ENCODE measurements around the gene CSMD2. TPM values are rescaled to one million over a fixed set of nuclear protein-coding genes. Genes with fewer than 3 reads are reported as not detected.

CSMD2 gene
- total RNA-seq, 4 donors from 2014 or later = 0.16 to 1.00 (median 0.27) TPM; not detected in 1

- WGBS, 2 donors (ENCODE audit: low coverage in 1 of 2) = 41% methylated on average over 2 of the region's 2 CpGs; no CpG with 5 or more reads in 1 of the 2 donors
- H3K4me1 ChIP-seq = no peaks in the 10 kb centered on the region
- no peaks in the 10 kb centered on the region for H3K27me3 ChIP-seq
- intact Hi-C loops (cut with DNase I; ENCODE audit: low total_unique reads) (no loop called here), in situ Hi-C loops (cut with MboI; ENCODE audit: low pct_ligation_motif_present in 1 of 4, low pct_unique_long_range_greater_than_20kb in 1 of 4, low sequenced_read_pairs in 3 of 4) (no loop called here)
- peaks cover 11 to 12% of the 10 kb centered on the region in 2 donors for H3K9me3 ChIP-seq
- no peak overlapping the region for H3K4me3 ChIP-seq
- no peak for TF ChIP-seq POLR2A (IDR thresholded peaks at IDR 0.05)
- TF ChIP-seq EP300 (IDR thresholded peaks at IDR 0.05; ENCODE audit: low read depth) = no peak
- TF ChIP-seq POLR2AphosphoS5 (IDR thresholded peaks at IDR 0.05) = no peak
- no peak for TF ChIP-seq CTCF (IDR thresholded peaks at IDR 0.05)
- no peak overlapping the region for H3K27ac ChIP-seq
- no peak for DNase-seq
- H3K36me3 ChIP-seq = no peaks in the 10 kb centered on the region
These were observed 51.7 kb downstream of the CSMD2 start for GRCh38 chr1:34113362-34113761.

- in situ Hi-C loops (cut with MboI; ENCODE audit: low pct_ligation_motif_present in 1 of 4, low pct_unique_long_range_greater_than_20kb in 1 of 4, low sequenced_read_pairs in 3 of 4) (no loop called here), intact Hi-C loops (cut with DNase I; ENCODE audit: low total_unique reads) (no loop called here)
- Histone ChIP-seq H3K4me1 (no peaks in the 10 kb centered on the region), H3K36me3 (no peaks in the 10 kb centered on the region), H3K9me3 (no peaks in the 10 kb centered on the region), H3K27me3 (no peaks in the 10 kb centered on the region), H3K4me3 (no peak overlapping the region), H3K27ac (no peak overlapping the region)
- 85 to 86% methylated on average over 2 to 3 of the region's 3 CpGs for WGBS, 2 donors (ENCODE audit: low coverage in 1 of 2)
- TF ChIP-seq CTCF (IDR thresholded peaks at IDR 0.05) (no peak), POLR2AphosphoS5 (IDR thresholded peaks at IDR 0.05) (no peak), EP300 (IDR thresholded peaks at IDR 0.05; ENCODE audit: low read depth) (no peak), POLR2A (IDR thresholded peaks at IDR 0.05) (no peak)
- DNase-seq = no peak
These were observed 56.3 kb downstream of the CSMD2 start for GRCh38 chr1:34108711-34109110.

DNA sequence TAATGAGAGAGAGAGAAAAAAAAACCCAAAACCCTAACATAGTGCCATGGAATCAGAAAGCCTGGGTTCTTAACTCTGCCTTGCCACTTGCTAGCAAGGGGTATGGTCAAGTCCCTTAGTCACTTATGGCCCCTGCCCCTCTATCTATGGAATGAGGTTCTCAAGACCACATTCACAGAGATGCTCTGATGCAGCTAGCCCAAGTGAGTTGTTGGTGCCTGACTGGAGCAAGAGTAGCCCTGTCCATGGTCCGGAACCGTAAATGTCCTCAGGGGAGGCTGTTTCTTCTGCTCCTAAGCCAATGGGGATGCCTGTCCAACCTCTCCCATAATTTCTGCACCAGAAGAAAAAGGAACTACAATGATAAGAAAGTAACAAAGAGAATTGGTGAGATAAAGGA is 56.8 kb downstream of the CSMD2 start:
- 82% methylated on average over 2 of the region's 2 CpGs; no CpG with 5 or more reads in 1 of the 2 donors for WGBS, 2 donors (ENCODE audit: low coverage in 1 of 2)

GRCh38 chr1:34101151-34101550 is 63.9 kb downstream of the CSMD2 start:
- Histone ChIP-seq H3K4me1 (no peaks in the 10 kb centered on the region), H3K27ac (no peak overlapping the region), H3K27me3 (no peaks in the 10 kb centered on the region), H3K4me3 (no peak overlapping the region), H3K36me3 (no peaks in the 10 kb centered on the region), H3K9me3 (no peaks in the 10 kb centered on the region)
- intact Hi-C loops (cut with DNase I; ENCODE audit: low total_unique reads) = loop anchor here (5.0 kb wide), 1 partner anchor 571 kb away; no protein-coding TSS in a partner anchor
- 100% methylated on average over 1 of the region's 1 CpG; no CpG with 5 or more reads in 1 of the 2 donors for WGBS, 2 donors (ENCODE audit: low coverage in 1 of 2)
- no peak for TF ChIP-seq EP300 (IDR thresholded peaks at IDR 0.05; ENCODE audit: low read depth)
- TF ChIP-seq POLR2AphosphoS5 (IDR thresholded peaks at IDR 0.05) = no peak
- no peak for TF ChIP-seq CTCF (IDR thresholded peaks at IDR 0.05)
- TF ChIP-seq POLR2A (IDR thresholded peaks at IDR 0.05) = no peak
- DNase-seq = no peak
- in situ Hi-C loops (cut with MboI; ENCODE audit: low pct_ligation_motif_present in 1 of 4, low pct_unique_long_range_greater_than_20kb in 1 of 4, low sequenced_read_pairs in 3 of 4) = no loop called here

More for the DNA sequence above, 56.8 kb downstream of the CSMD2 start:
- in situ Hi-C loops (cut with MboI; ENCODE audit: low pct_ligation_motif_present in 1 of 4, low pct_unique_long_range_greater_than_20kb in 1 of 4, low sequenced_read_pairs in 3 of 4) = no loop called here
- Histone ChIP-seq H3K4me3 (no peak overlapping the region), H3K9me3 (no peaks in the 10 kb centered on the region), H3K36me3 (no peaks in the 10 kb centered on the region), H3K4me1 (no peaks in the 10 kb centered on the region), H3K27ac (no peak overlapping the region), H3K27me3 (no peaks in the 10 kb centered on the region)
- no peak for DNase-seq
- intact Hi-C loops (cut with DNase I; ENCODE audit: low total_unique reads) = no loop called here
- TF ChIP-seq POLR2AphosphoS5 (IDR thresholded peaks at IDR 0.05) (no peak), POLR2A (IDR thresholded peaks at IDR 0.05) (no peak), CTCF (IDR thresholded peaks at IDR 0.05) (no peak), EP300 (IDR thresholded peaks at IDR 0.05; ENCODE audit: low read depth) (no peak)

All from transverse colon (tissue), 4 donors.